Ishikawa (cell line): ENCODE data around the gene ZBTB40.

Experiments used
- CEBPB ChIP-seq: IDR thresholded peaks from 2 replicates; pipeline ENCODE4 v1.6.1; 2012
- CREB1 ChIP-seq: IDR thresholded peaks from 2 replicates; pipeline ENCODE4 v1.6.1; 2012; ENCODE audit warnings: low read depth
- EGR1 ChIP-seq: IDR thresholded peaks from 2 replicates; pipeline ENCODE4 v1.6.1; 2012
- EP300 ChIP-seq: IDR thresholded peaks from 2 replicates; pipeline ENCODE4 v1.6.1; 2012; ENCODE audit warnings: borderline replicate concordance
- FOXM1 ChIP-seq: IDR thresholded peaks from 2 replicates; pipeline ENCODE4 v1.6.1; 2012; ENCODE audit warnings: low read depth, borderline replicate concordance
- NFIC ChIP-seq: IDR thresholded peaks from 2 replicates; pipeline ENCODE4 v1.6.1; 2012
- RAD21 ChIP-seq: IDR thresholded peaks from 2 replicates; pipeline ENCODE4 v1.6.1; 2012; ENCODE audit warnings: low read depth
- TAF1 ChIP-seq: IDR thresholded peaks from 2 replicates; pipeline ENCODE4 v1.6.1; 2012; ENCODE audit warnings: low read depth, mild to moderate bottlenecking
- TCF12 ChIP-seq: IDR thresholded peaks from 2 replicates; pipeline ENCODE4 v1.6.1; 2012; ENCODE audit warnings: low read depth
- TEAD4 ChIP-seq: IDR thresholded peaks from 2 replicates; pipeline ENCODE4 v1.6.1; 2012
- YY1 ChIP-seq: IDR thresholded peaks from 2 replicates; pipeline ENCODE4 v1.6.1; 2012; ENCODE audit warnings: low read depth
- ZBTB7A ChIP-seq: IDR thresholded peaks from 2 replicates; pipeline ENCODE4 v1.6.1; 2012; ENCODE audit warnings: low read depth
- TF ChIP-seq, protein P1 (sequence below): IDR thresholded peaks from 2 replicates; pipeline ENCODE4 v1.6.1; 2012
- TF ChIP-seq, protein P2 (sequence below): IDR thresholded peaks from 2 replicates; pipeline ENCODE4 v1.6.1; 2012; ENCODE audit warnings: low read depth, mild to moderate bottlenecking
- TF ChIP-seq, protein P3 (sequence below): IDR thresholded peaks from 2 replicates; pipeline ENCODE4 v1.6.1; 2012

ZBTB40 gene

GRCh38 chr1:22408230-22408629, 43.4 kb upstream of the ZBTB40 start:
- TF ChIP-seq EGR1 (no peak), EP300 (no peak), TAF1 (no peak), RAD21 (no peak), TEAD4 (no peak)
- TF ChIP-seq, protein P1, sequence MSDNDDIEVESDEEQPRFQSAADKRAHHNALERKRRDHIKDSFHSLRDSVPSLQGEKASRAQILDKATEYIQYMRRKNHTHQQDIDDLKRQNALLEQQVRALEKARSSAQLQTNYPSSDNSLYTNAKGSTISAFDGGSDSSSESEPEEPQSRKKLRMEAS = no peak
- TF ChIP-seq, protein P2, sequence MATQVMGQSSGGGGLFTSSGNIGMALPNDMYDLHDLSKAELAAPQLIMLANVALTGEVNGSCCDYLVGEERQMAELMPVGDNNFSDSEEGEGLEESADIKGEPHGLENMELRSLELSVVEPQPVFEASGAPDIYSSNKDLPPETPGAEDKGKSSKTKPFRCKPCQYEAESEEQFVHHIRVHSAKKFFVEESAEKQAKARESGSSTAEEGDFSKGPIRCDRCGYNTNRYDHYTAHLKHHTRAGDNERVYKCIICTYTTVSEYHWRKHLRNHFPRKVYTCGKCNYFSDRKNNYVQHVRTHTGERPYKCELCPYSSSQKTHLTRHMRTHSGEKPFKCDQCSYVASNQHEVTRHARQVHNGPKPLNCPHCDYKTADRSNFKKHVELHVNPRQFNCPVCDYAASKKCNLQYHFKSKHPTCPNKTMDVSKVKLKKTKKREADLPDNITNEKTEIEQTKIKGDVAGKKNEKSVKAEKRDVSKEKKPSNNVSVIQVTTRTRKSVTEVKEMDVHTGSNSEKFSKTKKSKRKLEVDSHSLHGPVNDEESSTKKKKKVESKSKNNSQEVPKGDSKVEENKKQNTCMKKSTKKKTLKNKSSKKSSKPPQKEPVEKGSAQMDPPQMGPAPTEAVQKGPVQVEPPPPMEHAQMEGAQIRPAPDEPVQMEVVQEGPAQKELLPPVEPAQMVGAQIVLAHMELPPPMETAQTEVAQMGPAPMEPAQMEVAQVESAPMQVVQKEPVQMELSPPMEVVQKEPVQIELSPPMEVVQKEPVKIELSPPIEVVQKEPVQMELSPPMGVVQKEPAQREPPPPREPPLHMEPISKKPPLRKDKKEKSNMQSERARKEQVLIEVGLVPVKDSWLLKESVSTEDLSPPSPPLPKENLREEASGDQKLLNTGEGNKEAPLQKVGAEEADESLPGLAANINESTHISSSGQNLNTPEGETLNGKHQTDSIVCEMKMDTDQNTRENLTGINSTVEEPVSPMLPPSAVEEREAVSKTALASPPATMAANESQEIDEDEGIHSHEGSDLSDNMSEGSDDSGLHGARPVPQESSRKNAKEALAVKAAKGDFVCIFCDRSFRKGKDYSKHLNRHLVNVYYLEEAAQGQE = no peak

DNA sequence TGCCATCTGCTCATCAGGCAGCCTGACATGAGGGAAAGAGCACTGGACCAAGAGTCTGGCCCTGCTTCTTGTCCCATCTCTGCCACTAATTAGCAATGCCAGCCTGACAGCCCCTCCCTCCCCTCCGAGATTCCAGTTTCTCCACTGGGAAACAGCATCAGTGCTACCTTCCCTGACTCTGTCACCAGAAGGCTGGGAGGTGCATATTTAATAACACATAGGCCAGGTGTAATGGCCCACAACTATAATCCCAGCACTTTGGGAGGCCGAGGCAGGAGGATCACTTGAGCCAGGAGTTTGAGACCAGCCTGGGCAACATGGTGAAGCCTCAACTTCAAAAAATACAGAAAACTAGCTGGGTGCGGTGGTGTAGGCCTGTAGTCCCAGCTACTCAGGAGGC, 41.2 kb upstream of the ZBTB40 start:
- TF ChIP-seq, protein P3, sequence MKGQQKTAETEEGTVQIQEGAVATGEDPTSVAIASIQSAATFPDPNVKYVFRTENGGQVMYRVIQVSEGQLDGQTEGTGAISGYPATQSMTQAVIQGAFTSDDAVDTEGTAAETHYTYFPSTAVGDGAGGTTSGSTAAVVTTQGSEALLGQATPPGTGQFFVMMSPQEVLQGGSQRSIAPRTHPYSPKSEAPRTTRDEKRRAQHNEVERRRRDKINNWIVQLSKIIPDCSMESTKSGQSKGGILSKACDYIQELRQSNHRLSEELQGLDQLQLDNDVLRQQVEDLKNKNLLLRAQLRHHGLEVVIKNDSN = no peak
- TF ChIP-seq FOXM1 (no peak), TAF1 (no peak), TCF12 (no peak), NFIC (no peak), CEBPB (no peak)
- TF ChIP-seq, protein P1 = no peak

DNA sequence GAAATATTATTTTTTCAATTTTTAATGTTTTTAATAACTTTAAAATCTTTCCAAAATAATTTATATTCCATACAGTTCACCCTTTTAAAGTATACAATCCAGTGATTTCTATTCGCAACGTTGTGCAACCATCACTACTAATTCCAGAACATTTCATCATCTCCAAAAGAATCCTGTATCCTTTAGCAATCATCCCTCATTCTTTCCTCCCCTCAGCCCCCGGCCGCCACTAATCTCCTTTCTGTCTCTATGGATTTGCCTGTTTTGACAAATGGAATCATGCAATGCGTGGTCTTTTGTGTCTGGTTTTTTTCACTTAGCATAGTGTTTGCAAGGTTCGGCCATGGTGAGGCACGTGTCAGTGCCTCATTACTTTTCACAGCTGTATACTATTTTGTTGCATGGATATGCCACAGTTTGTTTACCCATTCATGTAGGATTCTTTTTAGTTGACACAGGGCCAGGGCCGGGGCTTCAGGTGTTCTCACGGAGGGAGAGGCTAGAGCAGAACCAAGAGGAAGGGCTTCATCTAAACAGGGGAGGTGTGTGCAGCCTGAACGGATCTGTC, 40.6 kb upstream of the ZBTB40 start:
- no peak for TF ChIP-seq TCF12
- TF ChIP-seq TEAD4 = no peak
- no peak for TF ChIP-seq ZBTB7A
- TF ChIP-seq EGR1 = no peak
- TF ChIP-seq FOXM1 = no peak
- TF ChIP-seq, protein P1 = no peak
- TF ChIP-seq CREB1 = no peak
- no peak for TF ChIP-seq NFIC
- no peak for TF ChIP-seq YY1
- TF ChIP-seq EP300 = no peak
- TF ChIP-seq, protein P3 = no peak
- no peak for TF ChIP-seq TAF1
- TF ChIP-seq, protein P2 = no peak
- no peak for TF ChIP-seq CEBPB
- TF ChIP-seq RAD21 = no peak

GRCh38 chr1:22411589-22411988, 40.1 kb upstream of the ZBTB40 start:
- TF ChIP-seq TAF1 = no peak
- TF ChIP-seq, protein P2 = no peak
- no peak for TF ChIP-seq YY1
- no peak for TF ChIP-seq CEBPB
- no peak for TF ChIP-seq ZBTB7A
- no peak for TF ChIP-seq EGR1
- TF ChIP-seq, protein P3 = no peak
- TF ChIP-seq RAD21 = no peak
- no peak for TF ChIP-seq TCF12
- no peak for TF ChIP-seq FOXM1
- TF ChIP-seq CREB1 = no peak
- no peak for TF ChIP-seq NFIC
- TF ChIP-seq, protein P1 = no peak
- TF ChIP-seq EP300 = no peak
- no peak for TF ChIP-seq TEAD4
